HCT116 (cell line): ENCODE data around the gene ANKZF1. TPM values are rescaled to one million over a fixed set of nuclear protein-coding genes. Genes with fewer than 3 reads are reported as not detected.
A peak's percentile ranks its signal among the peaks of the same experiment; 100 is the strongest.

ENCODE experiments used
- ATAC-seq: fragments of 200-7000 bp; cut with Tn5 transposase; 2 replicates; pipeline ENCODE4 v1.9.1; 2020; ENCODE audit warnings: mild to moderate bottlenecking, moderate library complexity
- BruUV-seq: library from RNA; stranded (reverse); fragments of 400-500 nt; replicated peaks from 2 replicates; lab custom pipeline; 2021; lab: Mats Ljungman, UMichigan
- CTCF ChIA-PET: fragments of 300-600 bp; sonication (Branson Sonifier 250); formaldehyde crosslinking; loops from one replicate; lab custom pipeline; 2021; ENCODE audit warnings: antibody characterized with exemption; lab: Charles Lee
- POLR2A ChIA-PET: fragments of 300-600, 350-600 bp; sonication (Branson Sonifier 250); formaldehyde crosslinking; loops from one replicate; lab custom pipeline; 2021; ENCODE audit warnings: antibody characterized with exemption; lab: Charles Lee
- RAD21 ChIA-PET, 2 experiments: fragments of 300-600 bp; sonication (Branson Sonifier 250); formaldehyde crosslinking; loops; one replicate each; lab custom pipeline; 2023; ENCODE audit warnings: low total read pairs in 2 of 2; ENCODE audit not compliant: uncharacterized antibody in 2 of 2, unreplicated experiment in 2 of 2, low non-redundant PET in 1 of 2; lab: Charles Lee
- DNase-seq: peaks from one replicate; pipeline ENCODE4 v3.0.0-alpha.2; 2010; ENCODE audit warnings: low read depth, low spot score
- H2AFZ ChIP-seq: fragments of 200-600 bp; shearing (Covaris generic), sonication (generic); 2 replicates; pipeline ENCODE4 v1.6.1; 2017; ENCODE audit warnings: low read depth, mixed run types, mixed read lengths, antibody characterized with exemption, low read length; ENCODE audit not compliant: poor library complexity, severe bottlenecking
- H3K27ac ChIP-seq: 2 replicates; pipeline ENCODE4 v1.5.1; 2012; ENCODE audit warnings: low read depth, low read length
- H3K27me3 ChIP-seq: fragments of 200-600 bp; sonication (generic); 2 replicates; pipeline ENCODE4 v1.6.1; 2016; ENCODE audit warnings: mixed run types, low read length, mixed read lengths; ENCODE audit not compliant: insufficient read depth
- H3K36me3 ChIP-seq, 2 experiments: fragments of 200-500 bp in 1 of 2; fragments of 200-600 bp in 1 of 2; sonication (Bioruptor generic) in 1 of 2; sonication (generic) in 1 of 2; 2 replicates each; pipeline versions ENCODE4 v1.5.1 to v1.6.1; 2014 to 2016; ENCODE audit warnings: low read length in 2 of 2, inconsistent platforms in 1 of 2, mixed read lengths in 1 of 2, mixed run types in 1 of 2; ENCODE audit not compliant: insufficient read depth in 2 of 2, control insufficient read depth in 1 of 2
- H3K4me1 ChIP-seq, 2 experiments: fragments of 200-600 bp in 1 of 2; sonication (generic) in 1 of 2; 2 replicates each; pipeline versions ENCODE4 v1.5.1 to v1.6.1; 2012 to 2017; ENCODE audit warnings: low read length in 2 of 2, inconsistent platforms in 1 of 2, mild to moderate bottlenecking in 1 of 2, mixed read lengths in 1 of 2, mixed run types in 1 of 2, moderate library complexity in 1 of 2; ENCODE audit not compliant: insufficient read depth in 2 of 2, control insufficient read depth in 1 of 2
- H3K4me2 ChIP-seq: fragments of 200-600 bp; sonication (generic); 2 replicates; pipeline ENCODE4 v1.6.1; 2017; ENCODE audit warnings: mixed run types, low read length, mixed read lengths
- H3K4me3 ChIP-seq, 2 experiments: fragments of 200-600 bp in 1 of 2; sonication (generic) in 1 of 2; replicated peaks in 1 of 2; 2 replicates each; pipeline ENCODE4 v1.5.1; 2011 to 2016; ENCODE audit warnings: low read length in 2 of 2, control low read depth in 1 of 2, low read depth in 1 of 2, mild to moderate bottlenecking in 1 of 2, mixed read lengths in 1 of 2, mixed run types in 1 of 2
- H3K79me2 ChIP-seq: fragments of 200-600 bp; sonication (generic); 2 replicates; pipeline ENCODE4 v1.6.1; 2017; ENCODE audit warnings: mild to moderate bottlenecking, mixed run types, low read length, moderate library complexity, mixed read lengths; ENCODE audit not compliant: insufficient read depth
- H3K9ac ChIP-seq: fragments of 200-600 bp; sonication (generic); 2 replicates; pipeline ENCODE4 v1.6.1; 2016; ENCODE audit warnings: low read length, mixed read lengths
- H3K9me2 ChIP-seq: fragments of 200-600 bp; sonication (generic), shearing (Covaris generic); 2 replicates; pipeline ENCODE4 v1.6.1; 2017; ENCODE audit warnings: mixed run types, mild to moderate bottlenecking, moderate library complexity; ENCODE audit not compliant: insufficient read depth
- H3K9me3 ChIP-seq, 2 experiments: fragments of 200-500 bp in 1 of 2; fragments of 200-600 bp in 1 of 2; sonication (Bioruptor generic) in 1 of 2; sonication (generic) in 1 of 2; 2 replicates each; pipeline ENCODE4 v1.6.1; 2014 to 2017; ENCODE audit warnings: low read length in 2 of 2, mixed read lengths in 2 of 2, inconsistent platforms in 1 of 2, low read depth in 1 of 2, mild to moderate bottlenecking in 1 of 2, mixed run types in 1 of 2, moderate library complexity in 1 of 2; ENCODE audit not compliant: control insufficient read depth in 1 of 2, insufficient read depth in 1 of 2
- H4K20me1 ChIP-seq: fragments of 200-600 bp; sonication (generic), shearing (Covaris generic); 2 replicates; pipeline ENCODE4 v1.6.1; 2017; ENCODE audit warnings: mixed run types, mild to moderate bottlenecking, moderate library complexity; ENCODE audit not compliant: insufficient read depth
- ATF3 ChIP-seq: IDR thresholded peaks from 2 replicates; pipeline ENCODE4 v1.6.1; 2012
- CBX3 ChIP-seq: IDR thresholded peaks from 2 replicates; pipeline ENCODE4 v1.6.1; 2012; ENCODE audit warnings: low read depth
- EGR1 ChIP-seq: IDR thresholded peaks from 2 replicates; pipeline ENCODE4 v1.6.1; 2012; ENCODE audit warnings: low read depth
- ELF1 ChIP-seq: IDR thresholded peaks from 2 replicates; pipeline ENCODE4 v1.6.1; 2012; ENCODE audit warnings: low read depth, borderline replicate concordance
- EZH2phosphoT487 ChIP-seq: fragments of 200-600 bp; IDR thresholded peaks from 2 replicates; pipeline ENCODE4 v1.6.1; 2018; ENCODE audit warnings: antibody characterized with exemption, borderline replicate concordance
- JUND ChIP-seq: IDR thresholded peaks from 2 replicates; pipeline ENCODE4 v1.6.1; 2012
- POLR2A ChIP-seq: IDR thresholded peaks from 2 replicates; pipeline ENCODE4 v1.7.0; 2011; ENCODE audit warnings: borderline replicate concordance; ENCODE audit not compliant: insufficient read depth, insufficient read length; ENCODE audit errors: extremely low read depth
- POLR2AphosphoS5 ChIP-seq: IDR thresholded peaks from 2 replicates; pipeline ENCODE4 v1.6.1; 2011; ENCODE audit warnings: mild to moderate bottlenecking, low read depth, low read length, moderate library complexity
- RAD21 ChIP-seq: IDR thresholded peaks from 2 replicates; pipeline ENCODE4 v1.6.1; 2012; ENCODE audit warnings: low read depth, mild to moderate bottlenecking
- SP1 ChIP-seq: IDR thresholded peaks from 2 replicates; pipeline ENCODE4 v1.6.1; 2012; ENCODE audit warnings: low read depth
- SRF ChIP-seq: IDR thresholded peaks from 2 replicates; pipeline ENCODE4 v1.6.1; 2012; ENCODE audit warnings: low read depth
- YY1 ChIP-seq: IDR thresholded peaks from 2 replicates; pipeline ENCODE4 v1.6.1; 2011; ENCODE audit warnings: low read length, low read depth, moderate library complexity, mild to moderate bottlenecking; ENCODE audit not compliant: insufficient replicate concordance; ENCODE audit errors: extremely low read depth
- ZFX ChIP-seq: fragments of 450-650 bp; IDR thresholded peaks from 2 replicates; pipeline ENCODE4 v1.6.1; 2017
- intact Hi-C: fragments of 100-400 bp; cut with micrococcal nuclease; formaldehyde crosslinking; loops from 2 replicates; pipeline ENCODE4 v1.10.0; 2022
- total RNA-seq: library from RNA; stranded (reverse); gene quantifications from one replicate; pipeline ENCODE4 v1.2.1, GENCODE V29; 2021; ENCODE audit not compliant: unreplicated experiment
- TF ChIP-seq, protein P1 (sequence below): IDR thresholded peaks from 2 replicates; pipeline ENCODE4 v1.6.1; 2011; ENCODE audit warnings: mild to moderate bottlenecking, low read length, moderate library complexity; ENCODE audit not compliant: insufficient replicate concordance; ENCODE audit errors: extremely low read depth
- TF ChIP-seq, protein P2 (sequence below), 3 experiments: fragments of 200-600 bp in 1 of 3; sonication (generic) in 1 of 3; IDR thresholded peaks in 2 of 3; conservative IDR thresholded peaks in 1 of 3; 2 replicates each; pipeline ENCODE4 v1.5.1; 2012 to 2017; ENCODE audit warnings: low read depth in 2 of 3, low read length in 2 of 3, antibody characterized with exemption in 1 of 3, borderline replicate concordance in 1 of 3, control low read depth in 1 of 3, mild to moderate bottlenecking in 1 of 3, mixed read lengths in 1 of 3, mixed run types in 1 of 3, moderate library complexity in 1 of 3; ENCODE audit not compliant: insufficient read depth in 1 of 3

Gene ANKZF1
- total RNA-seq, 1 experiment from 2014 or later = 64.7 TPM

- H3K9me3 ChIP-seq = no peaks in the 10 kb centered on the region
- H3K4me3 ChIP-seq = no peak overlapping the region
- ChIA-PET POLR2A (no interaction called here), RAD21 (no interaction called here), CTCF (no interaction called here)
- TF ChIP-seq ELF1 = no peak
- TF ChIP-seq SRF = no peak
- no peak for TF ChIP-seq ATF3
- no peak for TF ChIP-seq SP1
- intact Hi-C loops = loop anchor here (5.0 kb wide), 1 partner anchor 72 kb away; no protein-coding TSS in a partner anchor
- peaks cover 20% of the 10 kb centered on the region for H3K79me2 ChIP-seq
- no peak overlapping the region for H3K9ac ChIP-seq
- H3K36me3 ChIP-seq = peaks cover 22 to 25% of the 10 kb centered on the region in 2 experiments; a peak in 3 of 4 replicates
- H3K4me1 ChIP-seq = peaks cover 6 to 12% of the 10 kb centered on the region in 2 experiments; a peak in 3 of 4 replicates
- BruUV-seq = no TSS peak
- DNase-seq = no peak
- H3K4me2 ChIP-seq = no peak overlapping the region
- H3K9me2 ChIP-seq = no peaks in the 10 kb centered on the region
- H2AFZ ChIP-seq = no peak overlapping the region
- no peaks in the 10 kb centered on the region for H3K27me3 ChIP-seq
- H3K27ac ChIP-seq = no peak overlapping the region
- ATAC-seq = no peak
- no peaks in the 10 kb centered on the region for H4K20me1 ChIP-seq
These were observed 4.3 kb upstream of the ANKZF1 start for GRCh38 chr2:219225350-219225749.

DNA sequence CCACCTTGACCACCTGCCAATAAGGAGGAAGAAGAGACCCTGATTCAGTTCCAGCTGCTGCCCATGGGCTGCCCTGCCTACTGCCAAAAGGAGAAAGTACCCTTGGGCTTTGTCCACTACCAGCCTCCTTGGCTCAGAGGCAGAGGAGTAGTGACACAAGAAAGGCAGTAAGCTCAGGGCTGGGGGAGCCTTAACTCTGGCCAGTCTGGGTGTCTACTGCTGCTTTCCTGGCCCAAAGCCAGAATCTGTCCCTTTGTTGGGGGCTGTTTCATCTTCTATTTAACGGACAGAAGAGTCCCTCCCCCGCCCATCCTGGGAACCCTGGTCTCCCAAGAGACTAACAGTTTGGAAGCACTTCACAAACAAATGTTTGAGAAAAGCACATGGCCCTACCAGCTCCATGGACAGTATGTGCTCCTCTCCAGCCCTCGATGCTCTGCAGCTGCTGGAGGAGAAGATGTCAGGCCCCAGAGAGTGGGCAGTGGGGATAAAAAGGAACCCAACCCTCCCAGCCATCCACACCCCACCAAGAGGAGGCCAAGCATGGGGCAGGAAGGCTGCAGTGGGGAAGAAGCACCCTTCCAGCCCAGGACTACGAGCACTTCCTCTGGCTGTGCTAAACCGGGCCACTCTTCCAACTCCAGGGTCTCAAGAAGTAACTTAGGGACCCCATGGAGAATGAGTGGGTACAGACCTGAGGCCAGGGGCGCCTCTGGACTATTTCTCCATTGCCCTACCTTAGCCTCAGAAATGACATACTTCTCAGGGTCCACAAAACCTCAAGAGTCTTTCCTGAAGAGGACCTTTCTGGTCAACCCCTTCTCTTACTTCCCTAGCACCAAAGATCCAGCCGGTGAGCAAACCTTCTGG is 1.3 kb upstream of the ANKZF1 start:
- no peaks in the 10 kb centered on the region for H3K9me3 ChIP-seq
- no peaks in the 10 kb centered on the region for H3K9me2 ChIP-seq
- DNase-seq (no peak), ATAC-seq (no peak)
- peaks cover 6 to 18% of the 10 kb centered on the region in 2 experiments; a peak in 3 of 4 replicates for H3K4me1 ChIP-seq
- peak overlapping the region; percentile 79 to 98 for H3K4me3 ChIP-seq
- H3K36me3 ChIP-seq = peaks cover 21 to 32% of the 10 kb centered on the region in 2 experiments; a peak in 3 of 4 replicates
- H3K27me3 ChIP-seq = no peaks in the 10 kb centered on the region
- peak overlapping the region; percentile 95 for H3K4me2 ChIP-seq
- H3K79me2 ChIP-seq = peaks cover 27% of the 10 kb centered on the region
- POLR2A ChIA-PET = interaction anchor here (1.3 to 1.9 kb wide), 3 partner anchors 17 to 21 kb away, joined by 4 to 7 read pairs (median 4); partner anchors contain the start of genes GLB1L and STK16
- intact Hi-C loops = loop anchor here (5.0 kb wide), 1 partner anchor 69 kb away; no protein-coding TSS in a partner anchor
- H3K27ac ChIP-seq = peak overlapping the region; percentile 78
- CTCF ChIA-PET = interaction anchor here (0.9 to 2.4 kb wide), 2 partner anchors 67 kb away, joined by 3 to 12 read pairs; no protein-coding TSS in a partner anchor
- peak overlapping the region; percentile 85 for H3K9ac ChIP-seq
- no peak overlapping the region for H2AFZ ChIP-seq
- RAD21 ChIA-PET = no interaction called here
- BruUV-seq = TSS peak; percentile 51
- H4K20me1 ChIP-seq = no peaks in the 10 kb centered on the region
- TF ChIP-seq POLR2AphosphoS5 = no peak
- TF ChIP-seq SP1 = no peak
- TF ChIP-seq, protein P1, sequence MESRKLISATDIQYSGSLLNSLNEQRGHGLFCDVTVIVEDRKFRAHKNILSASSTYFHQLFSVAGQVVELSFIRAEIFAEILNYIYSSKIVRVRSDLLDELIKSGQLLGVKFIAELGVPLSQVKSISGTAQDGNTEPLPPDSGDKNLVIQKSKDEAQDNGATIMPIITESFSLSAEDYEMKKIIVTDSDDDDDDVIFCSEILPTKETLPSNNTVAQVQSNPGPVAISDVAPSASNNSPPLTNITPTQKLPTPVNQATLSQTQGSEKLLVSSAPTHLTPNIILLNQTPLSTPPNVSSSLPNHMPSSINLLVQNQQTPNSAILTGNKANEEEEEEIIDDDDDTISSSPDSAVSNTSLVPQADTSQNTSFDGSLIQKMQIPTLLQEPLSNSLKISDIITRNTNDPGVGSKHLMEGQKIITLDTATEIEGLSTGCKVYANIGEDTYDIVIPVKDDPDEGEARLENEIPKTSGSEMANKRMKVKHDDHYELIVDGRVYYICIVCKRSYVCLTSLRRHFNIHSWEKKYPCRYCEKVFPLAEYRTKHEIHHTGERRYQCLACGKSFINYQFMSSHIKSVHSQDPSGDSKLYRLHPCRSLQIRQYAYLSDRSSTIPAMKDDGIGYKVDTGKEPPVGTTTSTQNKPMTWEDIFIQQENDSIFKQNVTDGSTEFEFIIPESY = no peak
- TF ChIP-seq CBX3 = no peak
- no peak for TF ChIP-seq YY1
- TF ChIP-seq RAD21 = no peak
- TF ChIP-seq EZH2phosphoT487 = no peak
- TF ChIP-seq ZFX = no peak
- TF ChIP-seq JUND = no peak
- no peak for TF ChIP-seq EGR1
- TF ChIP-seq, protein P2, sequence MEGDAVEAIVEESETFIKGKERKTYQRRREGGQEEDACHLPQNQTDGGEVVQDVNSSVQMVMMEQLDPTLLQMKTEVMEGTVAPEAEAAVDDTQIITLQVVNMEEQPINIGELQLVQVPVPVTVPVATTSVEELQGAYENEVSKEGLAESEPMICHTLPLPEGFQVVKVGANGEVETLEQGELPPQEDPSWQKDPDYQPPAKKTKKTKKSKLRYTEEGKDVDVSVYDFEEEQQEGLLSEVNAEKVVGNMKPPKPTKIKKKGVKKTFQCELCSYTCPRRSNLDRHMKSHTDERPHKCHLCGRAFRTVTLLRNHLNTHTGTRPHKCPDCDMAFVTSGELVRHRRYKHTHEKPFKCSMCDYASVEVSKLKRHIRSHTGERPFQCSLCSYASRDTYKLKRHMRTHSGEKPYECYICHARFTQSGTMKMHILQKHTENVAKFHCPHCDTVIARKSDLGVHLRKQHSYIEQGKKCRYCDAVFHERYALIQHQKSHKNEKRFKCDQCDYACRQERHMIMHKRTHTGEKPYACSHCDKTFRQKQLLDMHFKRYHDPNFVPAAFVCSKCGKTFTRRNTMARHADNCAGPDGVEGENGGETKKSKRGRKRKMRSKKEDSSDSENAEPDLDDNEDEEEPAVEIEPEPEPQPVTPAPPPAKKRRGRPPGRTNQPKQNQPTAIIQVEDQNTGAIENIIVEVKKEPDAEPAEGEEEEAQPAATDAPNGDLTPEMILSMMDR (IDR thresholded peaks at IDR 0.05 in 2 of 3, conservative IDR thresholded peaks at IDR 0.05 in 1 of 3; ENCODE audit: borderline replicate concordance in 1 of 3, insufficient read depth in 1 of 3, low read depth in 2 of 3, low read length in 2 of 3) = no peak
- TF ChIP-seq POLR2A = no peak
